ENCODE results near the gene TANK.

TANK gene

DNA sequence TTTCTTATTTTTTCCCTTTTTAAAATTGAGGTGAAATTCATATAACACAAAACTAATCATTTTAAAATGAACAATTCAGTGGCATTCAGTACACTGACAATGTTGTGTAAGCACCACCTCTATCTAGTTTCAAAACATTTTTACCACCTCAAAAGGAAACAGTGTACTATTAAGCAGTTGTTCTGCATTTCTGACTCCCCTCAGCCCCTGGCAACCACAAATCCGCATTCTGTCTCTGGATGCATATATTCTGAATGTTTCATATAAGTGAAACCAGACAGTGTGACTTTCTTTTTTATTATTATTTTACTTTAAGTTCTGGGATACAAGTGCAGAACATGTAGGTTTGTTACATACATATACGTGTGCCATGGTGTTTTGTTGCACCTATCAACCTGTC lies 19.2 kb upstream of the TANK start:
- no peaks in the 10 kb centered on the region for H3K36me3 ChIP-seq (ENCODE audit: insufficient read depth, low read length)
- H3K9ac ChIP-seq (ENCODE audit: low read depth, low read length) = no peak overlapping the region
- peaks cover 7% of the 10 kb centered on the region; the same call in 1 of the 2 replicates for H3K4me1 ChIP-seq (ENCODE audit: insufficient read depth, low read length)
- H3K9me3 ChIP-seq (ENCODE audit: control insufficient read depth, insufficient read depth, low read length) = no peaks in the 10 kb centered on the region

DNA sequence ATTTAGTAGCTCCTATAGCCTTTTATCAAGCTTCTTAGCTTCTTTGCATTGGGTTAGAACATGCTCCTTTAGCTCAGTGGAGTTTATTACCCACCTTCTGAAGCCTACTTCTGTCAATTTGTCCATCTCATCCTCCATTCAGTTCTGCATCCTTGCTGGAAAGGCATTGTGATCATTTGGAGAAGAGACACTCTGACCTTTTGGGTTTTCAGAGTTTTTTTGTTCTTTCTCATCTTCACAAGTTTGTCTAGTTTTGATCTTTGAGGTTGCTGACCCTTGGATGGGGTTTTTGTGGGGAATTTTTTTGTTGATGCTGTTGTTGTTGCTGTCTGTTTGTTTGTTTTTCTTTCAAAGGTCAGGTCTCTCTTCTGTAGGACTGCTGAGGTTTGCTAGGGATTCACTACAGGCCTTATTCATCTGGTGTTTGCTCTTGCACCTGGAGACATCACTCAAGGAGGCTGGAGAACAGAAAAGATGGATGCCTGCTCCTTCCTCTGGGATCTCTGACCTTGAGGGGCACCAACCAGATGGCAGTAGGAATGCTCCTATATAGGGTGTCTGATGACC lies 13.9 kb upstream of the TANK start:
- Histone ChIP-seq H3K9me3 (ENCODE audit: control insufficient read depth, insufficient read depth, low read length) (no peaks in the 10 kb centered on the region), H3K4me1 (ENCODE audit: insufficient read depth, low read length) (no peaks in the 10 kb centered on the region), H3K36me3 (ENCODE audit: insufficient read depth, low read length) (no peaks in the 10 kb centered on the region), H3K9ac (ENCODE audit: low read depth, low read length) (no peak overlapping the region)

DNA sequence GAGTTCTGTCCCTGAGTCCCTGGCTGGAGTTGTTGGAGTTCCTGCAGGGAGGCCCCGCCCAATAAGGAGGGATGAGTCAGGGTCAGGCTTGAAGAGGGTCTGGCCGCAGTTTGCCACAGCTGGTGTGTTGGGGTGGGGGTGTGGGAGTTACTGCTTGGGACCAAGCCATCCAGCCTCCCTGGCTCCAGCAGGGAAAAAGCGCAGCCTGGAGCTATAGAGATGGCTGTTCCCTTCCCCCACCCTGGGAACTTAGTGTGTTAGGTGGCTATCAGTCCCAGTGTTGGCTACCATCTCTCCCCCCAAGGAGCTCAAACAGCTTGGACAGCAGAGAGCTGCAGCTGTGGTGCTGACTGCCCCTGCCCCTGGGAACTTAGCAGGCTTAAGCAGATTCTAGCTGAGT lies 13.2 kb upstream of the TANK start:
- Histone ChIP-seq H3K36me3 (ENCODE audit: insufficient read depth, low read length) (no peaks in the 10 kb centered on the region), H3K9ac (ENCODE audit: low read depth, low read length) (no peak overlapping the region), H3K9me3 (ENCODE audit: control insufficient read depth, insufficient read depth, low read length) (no peaks in the 10 kb centered on the region), H3K4me1 (ENCODE audit: insufficient read depth, low read length) (no peaks in the 10 kb centered on the region)

DNA sequence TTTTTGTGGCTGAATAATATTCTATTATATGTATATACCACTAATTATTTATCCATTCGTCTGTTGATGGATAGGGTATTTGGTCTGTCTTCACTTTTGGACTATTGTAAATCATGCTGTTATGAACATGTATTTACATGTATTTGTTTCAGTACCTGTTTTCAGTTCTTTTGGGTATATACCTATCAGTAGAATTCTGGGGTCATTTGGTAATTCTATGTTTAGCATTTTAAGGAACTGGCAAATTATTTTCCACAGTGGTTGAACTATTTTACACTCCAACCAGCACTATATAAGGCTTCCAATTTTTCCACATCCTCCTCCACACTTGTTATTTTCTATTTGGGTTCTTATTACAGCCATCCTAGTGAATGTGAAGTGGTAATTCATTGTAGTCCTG lies 12.4 kb upstream of the TANK start:
- no peaks in the 10 kb centered on the region for H3K4me1 ChIP-seq (ENCODE audit: insufficient read depth, low read length)

DNA sequence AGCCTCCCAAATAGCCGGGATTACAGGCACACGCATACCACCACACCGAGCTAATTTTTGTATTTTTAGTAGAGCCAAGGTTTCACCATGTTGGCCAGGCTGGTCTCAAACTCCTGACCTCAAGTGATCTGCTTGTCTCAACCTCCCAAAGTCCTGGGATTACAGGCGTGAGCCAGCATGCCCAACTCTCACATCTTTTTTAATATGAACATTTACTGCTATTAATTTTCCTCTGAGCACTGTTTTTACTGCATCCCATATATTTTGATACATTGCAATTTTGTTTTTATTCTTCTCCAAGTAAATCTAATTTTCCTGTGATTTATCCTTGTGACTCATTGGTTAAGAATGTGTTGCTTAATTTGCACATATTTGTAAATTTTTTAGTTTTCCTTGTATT lies 9.5 kb upstream of the TANK start:
- H3K4me1 ChIP-seq (ENCODE audit: insufficient read depth, low read length) = no peaks in the 10 kb centered on the region
- peaks cover 5% of the 10 kb centered on the region; the same call in 1 of the 2 replicates for H3K9me3 ChIP-seq (ENCODE audit: control insufficient read depth, insufficient read depth, low read length)
- no peaks in the 10 kb centered on the region for H3K36me3 ChIP-seq (ENCODE audit: insufficient read depth, low read length)
- H3K9ac ChIP-seq (ENCODE audit: low read depth, low read length) = no peak overlapping the region

More for the DNA sequence above, 12.4 kb upstream of the TANK start:
- H3K9me3 ChIP-seq (ENCODE audit: control insufficient read depth, insufficient read depth, low read length) = peaks cover 5% of the 10 kb centered on the region; the same call in 1 of the 2 replicates
- H3K9ac ChIP-seq (ENCODE audit: low read depth, low read length) = no peak overlapping the region
- H3K36me3 ChIP-seq (ENCODE audit: insufficient read depth, low read length) = no peaks in the 10 kb centered on the region

DNA sequence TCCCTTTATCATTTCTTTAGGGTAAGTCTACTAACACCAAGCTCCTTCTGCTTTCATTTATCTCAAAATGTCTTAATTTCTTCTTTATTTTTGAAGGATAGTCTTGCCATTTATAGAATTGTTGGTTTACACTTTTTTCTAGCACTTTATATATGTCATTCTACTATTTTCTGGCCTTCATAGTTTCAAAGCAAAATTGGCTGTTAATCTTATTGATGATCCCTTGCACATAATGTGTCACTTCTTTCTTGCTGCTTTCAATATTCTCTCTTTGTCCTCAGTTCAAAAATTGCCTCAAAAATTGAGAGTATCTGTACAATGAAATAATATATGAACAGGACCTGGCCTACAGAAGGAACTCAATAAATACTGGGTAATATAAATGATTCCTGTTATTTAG lies 7.9 kb upstream of the TANK start:
- no peaks in the 10 kb centered on the region for H3K36me3 ChIP-seq (ENCODE audit: insufficient read depth, low read length)
- no peak overlapping the region for H3K9ac ChIP-seq (ENCODE audit: low read depth, low read length)
- H3K4me1 ChIP-seq (ENCODE audit: insufficient read depth, low read length) = no peaks in the 10 kb centered on the region
- H3K9me3 ChIP-seq (ENCODE audit: control insufficient read depth, insufficient read depth, low read length) = peaks cover 5% of the 10 kb centered on the region; the same call in 1 of the 2 replicates

DNA sequence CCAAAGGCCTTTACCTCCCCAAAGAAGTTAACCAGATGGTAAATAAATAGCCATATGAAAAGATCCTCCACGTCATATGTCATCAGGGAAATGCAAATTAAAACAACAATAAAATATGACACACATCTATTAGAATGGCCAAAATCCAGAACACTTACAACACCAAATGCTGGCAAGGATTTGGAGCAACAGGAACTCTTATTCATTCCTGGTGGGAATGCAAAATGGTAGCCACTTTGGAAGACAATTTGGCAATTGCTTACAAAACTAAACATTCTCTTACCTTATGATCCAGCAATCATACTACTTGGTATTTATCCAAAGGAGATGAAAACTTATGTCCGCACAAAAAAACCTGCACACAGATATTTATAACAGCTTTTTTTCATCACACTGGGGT lies 1.3 kb upstream of the TANK start:
- Histone ChIP-seq H3K9ac (ENCODE audit: low read depth, low read length) (no peak overlapping the region), H3K36me3 (ENCODE audit: insufficient read depth, low read length) (no peaks in the 10 kb centered on the region), H3K9me3 (ENCODE audit: control insufficient read depth, insufficient read depth, low read length) (no peaks in the 10 kb centered on the region), H3K4me1 (ENCODE audit: insufficient read depth, low read length) (no peaks in the 10 kb centered on the region; the same call in 1 of the 2 replicates)

DNA sequence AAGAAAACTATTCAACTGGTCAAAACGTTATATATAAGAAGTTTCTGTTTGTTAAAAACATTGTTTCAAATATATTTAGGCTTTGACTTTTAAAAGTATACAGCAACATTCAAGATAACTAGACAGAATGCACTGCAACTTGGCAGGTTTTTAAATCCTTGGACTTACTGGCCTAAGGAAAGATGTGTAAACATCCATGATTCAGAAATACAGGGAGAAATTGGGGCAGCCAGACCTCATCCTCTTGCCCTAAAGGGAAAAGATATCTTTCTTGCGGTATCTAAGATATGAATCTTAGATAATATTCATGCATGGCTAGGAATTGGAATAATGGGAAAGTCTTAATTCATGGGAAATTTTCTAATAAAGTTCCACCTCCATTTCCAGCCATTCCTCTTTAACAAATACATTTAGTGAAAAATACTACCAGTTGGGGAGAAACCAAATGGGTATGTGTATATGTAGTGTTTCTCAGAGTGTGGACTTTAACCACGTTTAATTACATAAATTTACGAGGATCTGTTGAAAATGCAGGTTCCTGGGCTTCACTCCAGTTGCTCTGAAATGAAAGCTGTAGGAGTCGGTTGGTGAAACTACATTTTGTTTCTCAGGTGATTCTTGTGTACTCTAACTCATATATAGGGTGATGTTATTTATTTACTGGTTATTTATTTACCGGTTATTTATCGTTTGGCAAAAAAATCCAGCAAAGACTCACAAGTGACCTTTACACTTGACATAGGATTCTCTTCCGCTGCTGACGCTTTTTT lies 587 bp upstream of the TANK start:
- H3K36me3 ChIP-seq (ENCODE audit: insufficient read depth, low read length) = no peaks in the 10 kb centered on the region
- no peaks in the 10 kb centered on the region; the same call in 1 of the 2 replicates for H3K4me1 ChIP-seq (ENCODE audit: insufficient read depth, low read length)
- no peaks in the 10 kb centered on the region for H3K9me3 ChIP-seq (ENCODE audit: control insufficient read depth, insufficient read depth, low read length)
- peak overlapping the region; percentile 44; the same call in 1 of the 2 replicates for H3K9ac ChIP-seq (ENCODE audit: low read depth, low read length)

DNA sequence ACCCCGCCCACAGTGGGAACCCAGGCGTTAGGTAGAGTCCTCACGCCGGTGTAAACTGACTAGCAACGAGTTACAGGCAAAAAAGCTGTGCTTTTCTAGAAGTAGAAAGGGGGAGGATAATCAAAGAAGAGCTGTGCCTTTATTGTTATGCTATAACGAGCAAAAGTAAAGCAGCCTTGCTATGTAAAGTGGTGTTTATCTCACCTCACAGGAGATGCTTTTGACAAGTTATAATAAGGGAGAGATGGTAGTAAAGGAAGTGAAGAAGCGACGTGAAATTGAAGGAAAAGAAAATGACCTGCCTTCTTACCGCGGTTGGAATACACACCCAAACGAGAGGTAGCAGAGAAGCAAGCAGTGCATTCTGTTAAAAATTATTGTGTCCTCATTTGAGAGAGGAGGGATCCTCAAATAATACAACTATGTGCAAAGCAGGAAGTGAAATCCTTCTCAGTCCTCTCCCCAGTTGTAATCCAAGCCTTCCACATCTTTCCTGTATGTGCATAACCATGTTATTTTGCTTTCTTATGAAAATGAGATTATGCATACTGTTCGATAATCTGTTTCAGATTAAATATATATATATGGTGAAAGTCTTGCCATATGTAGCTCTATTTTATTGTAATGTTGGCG lies 962 bp downstream of the TANK start:
- H3K36me3 ChIP-seq (ENCODE audit: insufficient read depth, low read length) = no peaks in the 10 kb centered on the region; the same call in 1 of the 2 replicates
- H3K9me3 ChIP-seq (ENCODE audit: control insufficient read depth, insufficient read depth, low read length) = no peaks in the 10 kb centered on the region
- H3K9ac ChIP-seq (ENCODE audit: low read depth, low read length) = peak overlapping the region; percentile 68
- no peaks in the 10 kb centered on the region; the same call in 1 of the 2 replicates for H3K4me1 ChIP-seq (ENCODE audit: insufficient read depth, low read length)

DNA sequence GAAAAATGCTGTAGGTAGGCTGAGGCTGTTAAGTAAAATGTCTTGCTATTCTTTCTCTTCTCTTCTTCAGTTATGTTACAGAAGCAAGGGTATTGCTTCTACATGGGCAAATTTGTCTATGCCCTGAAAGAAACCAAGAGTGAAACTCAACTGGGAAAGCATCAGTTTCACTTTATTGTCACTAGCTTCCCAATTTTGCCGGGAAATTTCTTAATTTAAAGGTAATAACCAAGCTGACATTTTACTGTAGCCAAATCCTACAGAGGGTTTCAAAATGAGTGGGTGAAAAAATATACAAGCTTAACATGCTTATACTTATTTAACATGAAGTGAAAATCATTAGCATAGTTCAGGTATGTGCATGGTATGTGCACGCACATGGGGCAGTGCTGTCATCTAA lies 3.2 kb downstream of the TANK start:
- Histone ChIP-seq H3K36me3 (ENCODE audit: insufficient read depth, low read length) (no peaks in the 10 kb centered on the region; the same call in none of the 2 replicates), H3K9me3 (ENCODE audit: control insufficient read depth, insufficient read depth, low read length) (no peaks in the 10 kb centered on the region), H3K4me1 (ENCODE audit: insufficient read depth, low read length) (no peaks in the 10 kb centered on the region; the same call in 1 of the 2 replicates), H3K9ac (ENCODE audit: low read depth, low read length) (no peak overlapping the region)

DNA sequence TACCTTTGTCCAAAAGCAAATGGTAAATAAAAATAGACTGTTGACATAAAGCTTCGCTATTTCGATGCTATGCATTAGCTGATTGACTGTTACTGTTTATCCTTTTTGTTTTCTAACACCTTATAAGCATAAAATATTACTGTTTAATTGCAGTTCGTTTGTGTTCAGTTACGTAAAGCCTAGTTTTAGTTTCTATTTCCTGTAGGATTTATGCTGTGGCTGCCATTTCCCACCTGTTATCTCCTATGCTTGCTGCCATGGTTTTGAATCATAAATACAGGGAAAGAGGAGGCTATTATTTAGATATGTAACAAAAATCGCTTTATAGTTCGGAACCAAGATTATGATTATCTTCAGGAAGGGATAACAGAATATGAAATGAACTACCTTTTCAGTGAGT lies 3.9 kb downstream of the TANK start:
- no peak overlapping the region for H3K9ac ChIP-seq (ENCODE audit: low read depth, low read length)
- H3K4me1 ChIP-seq (ENCODE audit: insufficient read depth, low read length) = no peaks in the 10 kb centered on the region; the same call in 1 of the 2 replicates
- H3K36me3 ChIP-seq (ENCODE audit: insufficient read depth, low read length) = no peaks in the 10 kb centered on the region; the same call in none of the 2 replicates
- H3K9me3 ChIP-seq (ENCODE audit: control insufficient read depth, insufficient read depth, low read length) = no peaks in the 10 kb centered on the region

DNA sequence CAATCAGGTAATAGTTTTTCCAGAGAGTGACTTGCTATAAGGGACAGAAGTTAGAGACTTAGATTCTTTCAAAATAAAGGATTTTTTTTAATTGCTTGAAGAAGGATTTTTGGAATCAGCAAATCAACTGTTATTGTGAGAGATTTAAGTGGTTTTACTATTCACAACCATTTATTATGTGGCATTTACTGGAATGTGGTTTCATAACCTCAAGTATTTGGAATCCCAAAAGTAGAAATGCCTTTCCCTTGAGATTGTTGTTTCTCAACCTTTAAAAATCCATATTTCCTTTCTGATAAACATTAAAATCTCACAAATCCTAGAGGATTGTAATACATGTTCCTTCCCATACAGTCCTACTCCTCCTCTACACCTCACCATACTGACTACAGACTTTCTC lies 5.0 kb downstream of the TANK start:
- H3K9me3 ChIP-seq (ENCODE audit: control insufficient read depth, insufficient read depth, low read length) = no peaks in the 10 kb centered on the region
- H3K36me3 ChIP-seq (ENCODE audit: insufficient read depth, low read length) = no peaks in the 10 kb centered on the region; the same call in none of the 2 replicates
- H3K4me1 ChIP-seq (ENCODE audit: insufficient read depth, low read length) = no peaks in the 10 kb centered on the region
- H3K9ac ChIP-seq (ENCODE audit: low read depth, low read length) = no peak overlapping the region

DNA sequence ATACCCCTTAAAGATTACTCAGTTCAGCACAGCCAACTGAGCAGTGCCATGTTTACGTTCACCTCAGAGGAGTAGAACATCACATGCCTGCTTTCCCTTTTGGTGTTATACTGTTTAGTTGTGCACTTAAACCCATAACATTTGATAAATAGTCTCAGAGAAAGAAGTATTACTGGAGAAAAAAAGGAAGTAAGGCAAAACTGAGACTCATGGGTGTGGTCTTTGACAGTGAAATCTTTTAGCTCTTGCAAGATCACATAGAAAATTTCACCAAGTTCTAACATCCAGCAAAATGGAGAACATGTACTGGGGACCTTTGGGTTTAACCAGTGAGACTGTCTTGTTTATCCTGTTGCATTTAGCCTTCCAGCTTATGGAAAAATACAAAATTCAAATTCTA lies 5.6 kb downstream of the TANK start:
- Histone ChIP-seq H3K4me1 (ENCODE audit: insufficient read depth, low read length) (no peaks in the 10 kb centered on the region), H3K9me3 (ENCODE audit: control insufficient read depth, insufficient read depth, low read length) (no peaks in the 10 kb centered on the region), H3K36me3 (ENCODE audit: insufficient read depth, low read length) (no peaks in the 10 kb centered on the region; the same call in none of the 2 replicates), H3K9ac (ENCODE audit: low read depth, low read length) (no peak overlapping the region)

DNA sequence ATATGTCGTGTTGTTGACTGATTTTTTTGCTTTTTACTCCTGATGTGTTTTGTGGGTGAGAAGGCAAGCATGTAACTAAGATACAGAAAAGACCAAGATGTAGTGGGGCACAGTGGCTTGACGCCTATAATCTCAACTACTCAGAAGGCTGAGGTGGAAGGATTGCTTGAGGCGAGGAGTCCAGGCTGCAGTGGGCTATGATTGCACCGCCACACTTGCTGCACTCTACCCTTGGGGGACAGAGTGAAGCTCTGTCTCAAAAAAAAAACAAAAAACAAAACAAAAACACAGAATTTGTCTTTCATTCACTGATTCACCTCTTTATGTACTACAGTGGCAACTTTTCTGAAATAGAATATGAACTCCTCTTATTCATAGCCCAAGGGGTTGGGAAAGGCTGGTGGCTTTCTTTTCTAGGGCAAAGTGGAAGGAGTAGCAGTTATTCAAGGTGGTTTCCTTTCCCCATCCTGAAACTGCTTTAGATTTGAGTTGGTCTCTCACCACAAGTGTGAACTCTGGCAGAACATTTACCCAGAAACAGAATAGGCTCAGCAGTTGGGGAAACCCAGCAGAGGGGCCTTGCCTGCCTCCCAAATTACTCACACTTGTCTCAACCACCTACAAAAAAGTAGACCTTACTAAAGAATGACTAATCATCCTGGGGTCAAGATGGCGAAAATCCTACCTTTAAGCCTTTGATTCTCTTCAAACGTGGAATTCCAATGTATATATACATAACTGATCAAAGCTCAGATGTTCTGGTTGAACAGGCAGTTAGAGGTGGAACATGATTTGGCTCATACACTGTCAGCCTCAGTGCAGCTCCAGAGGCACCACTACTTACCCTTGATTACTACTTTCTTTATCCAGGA lies 6.5 kb downstream of the TANK start:
- no peaks in the 10 kb centered on the region for H3K4me1 ChIP-seq (ENCODE audit: insufficient read depth, low read length)
- H3K9me3 ChIP-seq (ENCODE audit: control insufficient read depth, insufficient read depth, low read length) = no peaks in the 10 kb centered on the region
- no peak overlapping the region for H3K9ac ChIP-seq (ENCODE audit: low read depth, low read length)
- no peaks in the 10 kb centered on the region; the same call in none of the 2 replicates for H3K36me3 ChIP-seq (ENCODE audit: insufficient read depth, low read length)
